Ishikawa (cell line): Measurements from ENCODE around the gene RGS7.

Experiments used
- CEBPB ChIP-seq: IDR thresholded peaks from 2 replicates; pipeline ENCODE4 v1.6.1; 2012
- CREB1 ChIP-seq: IDR thresholded peaks from 2 replicates; pipeline ENCODE4 v1.6.1; 2012; ENCODE audit warnings: low read depth
- EGR1 ChIP-seq: IDR thresholded peaks from 2 replicates; pipeline ENCODE4 v1.6.1; 2012
- EP300 ChIP-seq: IDR thresholded peaks from 2 replicates; pipeline ENCODE4 v1.6.1; 2012; ENCODE audit warnings: borderline replicate concordance
- FOXM1 ChIP-seq: IDR thresholded peaks from 2 replicates; pipeline ENCODE4 v1.6.1; 2012; ENCODE audit warnings: low read depth, borderline replicate concordance
- NFIC ChIP-seq: IDR thresholded peaks from 2 replicates; pipeline ENCODE4 v1.6.1; 2012
- RAD21 ChIP-seq: IDR thresholded peaks from 2 replicates; pipeline ENCODE4 v1.6.1; 2012; ENCODE audit warnings: low read depth
- REST ChIP-seq: IDR thresholded peaks from 2 replicates; pipeline ENCODE4 v1.6.1; 2012; ENCODE audit warnings: low read depth, mild to moderate bottlenecking
- TAF1 ChIP-seq: IDR thresholded peaks from 2 replicates; pipeline ENCODE4 v1.6.1; 2012; ENCODE audit warnings: low read depth, mild to moderate bottlenecking
- TCF12 ChIP-seq: IDR thresholded peaks from 2 replicates; pipeline ENCODE4 v1.6.1; 2012; ENCODE audit warnings: low read depth
- TEAD4 ChIP-seq: IDR thresholded peaks from 2 replicates; pipeline ENCODE4 v1.6.1; 2012
- USF1 ChIP-seq: IDR thresholded peaks from 2 replicates; pipeline ENCODE4 v1.6.1; 2012
- YY1 ChIP-seq: IDR thresholded peaks from 2 replicates; pipeline ENCODE4 v1.6.1; 2012; ENCODE audit warnings: low read depth
- ZBTB7A ChIP-seq: IDR thresholded peaks from 2 replicates; pipeline ENCODE4 v1.6.1; 2012; ENCODE audit warnings: low read depth
- TF ChIP-seq, protein P1 (sequence below): IDR thresholded peaks from 2 replicates; pipeline ENCODE4 v1.6.1; 2012

RGS7 gene

DNA sequence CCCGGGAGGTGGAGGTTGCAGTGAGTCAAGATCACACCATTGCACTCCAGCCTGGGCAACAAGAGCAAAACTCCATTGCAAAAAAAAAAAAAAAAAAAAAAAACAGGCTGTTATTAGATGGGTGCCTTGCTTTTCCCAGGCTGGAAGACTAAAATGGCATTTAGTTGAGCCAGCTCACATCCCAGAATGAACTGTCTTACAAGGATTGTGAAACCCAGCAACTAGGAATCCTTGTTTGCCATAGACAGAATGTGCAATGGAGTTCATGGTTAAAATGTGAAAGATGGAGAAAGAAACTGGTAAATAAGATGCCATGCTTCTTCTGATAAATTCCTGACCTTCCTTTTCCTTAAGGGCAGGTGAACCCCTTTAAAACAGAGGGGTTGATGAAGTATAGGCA, 529.2 kb downstream of the RGS7 start:
- TF ChIP-seq FOXM1 (no peak), TAF1 (no peak), USF1 (no peak), RAD21 (no peak), CREB1 (no peak), CEBPB (no peak), EGR1 (no peak), EP300 (no peak), TEAD4 (no peak), NFIC (no peak), REST (no peak), ZBTB7A (no peak), YY1 (no peak), TCF12 (no peak)
- TF ChIP-seq, protein P1, sequence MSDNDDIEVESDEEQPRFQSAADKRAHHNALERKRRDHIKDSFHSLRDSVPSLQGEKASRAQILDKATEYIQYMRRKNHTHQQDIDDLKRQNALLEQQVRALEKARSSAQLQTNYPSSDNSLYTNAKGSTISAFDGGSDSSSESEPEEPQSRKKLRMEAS, result no peak

- no peak for TF ChIP-seq TCF12
- TF ChIP-seq TEAD4, result no peak
- TF ChIP-seq TAF1, result no peak
- TF ChIP-seq EGR1, result no peak
- no peak for TF ChIP-seq FOXM1
- no peak for TF ChIP-seq NFIC
- TF ChIP-seq EP300, result no peak
- no peak for TF ChIP-seq ZBTB7A
- TF ChIP-seq YY1, result no peak
- TF ChIP-seq CEBPB, result no peak
- no peak for TF ChIP-seq CREB1
- TF ChIP-seq USF1, result no peak
- no peak for TF ChIP-seq RAD21
- no peak for TF ChIP-seq REST
- TF ChIP-seq, protein P1, result no peak
Observed at GRCh38 chr1:240824238-240824637, 532.8 kb downstream of the RGS7 start.

DNA sequence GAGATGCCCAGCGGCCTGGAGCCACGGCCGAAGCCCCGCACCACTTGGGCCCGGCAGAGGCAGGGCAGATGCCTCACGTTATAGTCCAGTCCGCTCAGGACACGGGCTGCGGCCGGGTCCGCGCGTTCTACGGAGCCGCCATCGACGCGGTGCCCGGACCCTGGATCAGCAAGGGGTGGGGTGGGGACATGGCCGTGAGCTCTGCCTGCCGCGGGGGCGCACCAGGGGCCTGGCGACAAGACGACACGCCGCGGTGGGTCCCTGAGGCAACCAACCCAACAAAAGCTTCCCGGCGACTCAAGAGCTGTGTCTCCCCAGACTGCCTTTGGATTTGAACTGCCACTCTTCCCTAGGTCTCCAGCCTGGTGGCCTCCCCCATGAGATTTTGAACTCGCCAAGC, 533.6 kb downstream of the RGS7 start:
- TF ChIP-seq EP300, result no peak
- no peak for TF ChIP-seq NFIC
- no peak for TF ChIP-seq CEBPB
- no peak for TF ChIP-seq TAF1
- no peak for TF ChIP-seq CREB1
- no peak for TF ChIP-seq EGR1
- TF ChIP-seq USF1, result no peak
- no peak for TF ChIP-seq FOXM1
- TF ChIP-seq RAD21, result no peak
- TF ChIP-seq REST, result no peak
- TF ChIP-seq, protein P1, result no peak
- TF ChIP-seq YY1, result no peak
- TF ChIP-seq TEAD4, result no peak
- TF ChIP-seq TCF12, result no peak
- TF ChIP-seq ZBTB7A, result no peak
